ENCODE data around the gene OR2V2.
"Not testable (repeated sequence)": the region's sequence is repeated elsewhere in the genome, so short reads cannot be mapped to it uniquely, and the experiment has no call there.

Gene OR2V2

DNA sequence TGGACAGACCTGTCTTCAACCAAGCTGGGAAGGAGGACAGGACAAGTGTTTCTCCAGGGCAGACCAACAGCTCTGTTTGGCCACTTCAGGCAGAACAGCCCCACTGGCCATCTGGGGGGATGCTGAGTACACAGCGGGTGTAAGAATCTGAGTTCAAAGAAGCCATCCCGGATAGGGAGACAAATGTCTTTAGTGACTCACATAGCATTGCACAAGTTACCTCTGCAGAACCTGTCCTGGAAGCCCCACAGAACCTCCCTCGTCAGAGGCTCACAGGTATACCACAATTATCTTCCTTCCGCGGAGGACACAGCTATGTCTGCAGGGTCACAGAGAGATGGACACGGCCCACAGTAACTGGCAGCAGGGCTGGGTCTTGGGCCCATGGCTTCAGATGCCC is 2.0 kb downstream of the OR2V2 start:
- no peak for DNase-seq (ENCODE audit: insufficient read length, low spot score)
- no peak for TF ChIP-seq POLR2A (IDR thresholded peaks at IDR 0.05; ENCODE audit: low read depth, low read length)
- FAIRE-seq = no peak

GRCh38 chr5:181149806-181150733 is 2.7 kb downstream of the OR2V2 start:
- DNase-seq (ENCODE audit: insufficient read length, low spot score) = no peak
- TF ChIP-seq POLR2A (IDR thresholded peaks at IDR 0.05; ENCODE audit: low read depth, low read length) = no peak
- no peak for FAIRE-seq

- FAIRE-seq (no peak), DNase-seq (ENCODE audit: insufficient read length, low spot score) (no peak)
- TF ChIP-seq POLR2A (IDR thresholded peaks at IDR 0.05; ENCODE audit: low read depth, low read length) = no peak
These were observed 3.8 kb downstream of the OR2V2 start for GRCh38 chr5:181151146-181151545.

DNA sequence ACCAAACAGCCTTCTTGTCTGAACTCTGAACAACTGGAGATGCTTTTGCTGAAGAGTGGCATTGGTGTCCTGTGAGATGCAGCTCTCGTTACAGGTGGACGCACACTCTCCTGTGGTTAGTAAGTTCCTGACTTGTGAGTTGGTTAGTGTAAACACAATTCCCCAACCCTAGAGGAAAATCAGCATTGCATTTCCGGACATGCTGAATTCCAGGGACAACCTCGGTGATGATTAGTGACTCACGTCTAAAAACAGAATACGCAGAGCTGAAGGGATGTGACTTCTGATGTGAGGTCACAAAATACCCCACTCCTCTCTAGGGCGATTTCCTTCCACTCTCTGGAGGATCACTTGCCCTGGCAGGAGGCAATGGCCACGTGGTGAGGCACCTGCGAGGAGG is 5.0 kb downstream of the OR2V2 start:
- peak; percentile 61 for DNase-seq (ENCODE audit: insufficient read length, low spot score)
- no peak for TF ChIP-seq POLR2A (IDR thresholded peaks at IDR 0.05; ENCODE audit: low read depth, low read length)

DNA sequence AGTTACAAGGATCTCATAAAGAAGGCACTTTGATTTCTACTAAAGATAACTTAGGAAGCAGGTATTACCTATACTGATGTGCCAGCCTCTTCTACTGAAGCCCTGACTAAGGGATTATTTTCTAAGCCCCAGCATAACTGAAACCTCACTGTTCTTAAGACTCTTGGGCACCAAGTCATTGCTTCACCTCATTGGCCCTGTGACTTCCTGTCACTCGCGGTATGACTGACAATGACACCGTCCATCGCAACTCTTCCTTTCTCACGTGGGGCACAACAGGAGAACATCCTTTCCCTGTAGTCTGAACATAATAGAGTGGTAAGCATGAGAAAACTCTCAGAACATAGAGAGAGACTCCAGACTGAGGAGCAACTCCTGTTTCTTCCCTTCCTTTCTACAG is 6.4 kb downstream of the OR2V2 start:
- FAIRE-seq (no peak), DNase-seq (ENCODE audit: insufficient read length, low spot score) (no peak)
- no peak for TF ChIP-seq POLR2A (IDR thresholded peaks at IDR 0.05; ENCODE audit: low read depth, low read length)

More for the DNA sequence above, 5.0 kb downstream of the OR2V2 start:
- no peak for FAIRE-seq

GRCh38 chr5:181156758-181157157 is 9.4 kb downstream of the OR2V2 start:
- TF ChIP-seq POLR2A (IDR thresholded peaks at IDR 0.05; ENCODE audit: low read depth, low read length) = no peak
- no peak for DNase-seq (ENCODE audit: insufficient read length, low spot score)
- FAIRE-seq = no peak

- TF ChIP-seq POLR2A (IDR thresholded peaks at IDR 0.05; ENCODE audit: low read depth, low read length) = no peak
- FAIRE-seq (no peak), DNase-seq (ENCODE audit: insufficient read length, low spot score) (no peak)
These were observed 11.5 kb downstream of the OR2V2 start for GRCh38 chr5:181158869-181159268.

DNA sequence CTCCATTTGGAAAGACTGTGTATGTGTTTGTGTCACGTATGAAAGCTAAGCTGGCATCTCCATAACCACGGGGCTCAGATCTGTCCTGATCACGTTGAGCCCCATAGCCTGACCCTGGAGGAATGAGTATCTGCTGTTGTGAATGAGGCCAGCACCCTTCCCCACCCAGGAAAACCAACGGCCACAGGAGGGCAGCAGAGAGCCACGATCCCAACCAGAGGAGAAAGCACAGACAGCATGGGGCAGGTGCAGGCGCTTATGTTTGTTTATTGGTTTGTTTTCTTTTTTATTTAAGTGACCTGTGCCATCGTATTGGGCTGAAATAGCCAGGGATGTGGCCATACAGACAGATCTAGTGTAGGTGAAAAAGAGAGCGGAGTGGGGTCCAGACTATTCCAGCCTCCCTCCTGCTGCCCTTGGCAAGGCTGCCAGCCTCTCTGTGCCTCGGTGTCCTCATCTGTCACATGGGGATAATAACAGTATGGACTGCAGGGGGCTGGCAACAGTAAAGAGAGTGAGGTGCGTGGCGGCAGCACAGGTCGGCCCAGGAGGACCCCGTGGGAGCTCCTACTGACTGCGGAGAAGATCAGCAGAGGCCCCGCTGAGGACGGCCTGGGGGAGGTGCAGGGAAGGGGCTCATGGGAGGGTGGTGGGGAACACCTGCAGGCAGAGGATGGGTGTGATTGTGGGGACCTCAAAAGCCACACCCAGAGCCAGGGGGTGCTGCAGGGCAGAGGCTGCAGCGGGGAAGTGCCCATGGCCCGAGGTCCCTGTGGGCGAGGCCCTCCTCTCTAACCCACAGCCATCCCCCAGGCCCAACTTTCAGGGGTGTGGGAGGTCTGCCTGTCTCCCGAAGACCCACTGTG is 12.1 kb downstream of the OR2V2 start:
- FAIRE-seq (no peak), DNase-seq (ENCODE audit: insufficient read length, low spot score) (peak; percentile 74)
- TF ChIP-seq POLR2A (IDR thresholded peaks at IDR 0.05; ENCODE audit: low read depth, low read length) = no peak

- DNase-seq (ENCODE audit: insufficient read length, low spot score) (no peak), FAIRE-seq (no peak)
- TF ChIP-seq POLR2A (IDR thresholded peaks at IDR 0.05; ENCODE audit: low read depth, low read length) = no peak
These were observed 12.9 kb downstream of the OR2V2 start for GRCh38 chr5:181160152-181160754.

DNA sequence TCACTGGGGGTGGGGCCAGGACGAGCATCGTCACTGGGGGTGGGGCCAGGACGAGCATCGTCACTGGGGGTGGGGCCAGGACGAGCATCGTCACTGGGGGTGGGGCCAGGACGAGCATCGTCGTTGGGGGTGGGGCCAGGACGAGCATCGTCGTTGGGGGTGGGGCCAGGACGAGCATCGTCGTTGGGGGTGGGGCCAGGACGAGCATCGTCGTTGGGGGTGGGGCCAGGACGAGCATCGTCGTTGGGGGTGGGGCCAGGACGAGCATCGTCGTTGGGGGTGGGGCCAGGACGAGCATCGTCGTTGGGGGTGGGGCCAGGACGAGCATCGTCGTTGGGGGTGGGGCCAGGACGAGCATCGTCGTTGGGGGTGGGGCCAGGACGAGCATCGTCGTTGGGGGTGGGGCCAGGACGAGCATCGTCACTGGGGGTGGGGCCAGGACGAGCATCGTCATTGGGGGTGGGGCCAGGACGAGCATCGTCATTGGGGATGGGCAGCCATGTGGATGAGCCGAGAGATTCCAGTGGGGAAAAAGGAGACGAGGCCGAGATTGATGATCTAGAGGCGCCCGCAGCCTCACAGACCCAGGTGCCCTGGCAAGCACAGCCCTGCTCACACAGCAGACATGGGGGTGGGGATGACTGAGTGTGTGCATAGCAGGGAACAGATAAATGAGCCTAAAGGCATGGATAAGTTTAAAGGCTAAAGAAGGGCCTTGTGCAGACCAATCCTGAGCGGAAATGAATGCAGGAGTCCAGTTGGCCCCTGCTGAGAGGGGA is 13.6 kb downstream of the OR2V2 start:
- peak; percentile 69 for DNase-seq (ENCODE audit: insufficient read length, low spot score)
- FAIRE-seq = not testable (repeated sequence)

GRCh38 chr5:181161534-181162175 is 14.3 kb downstream of the OR2V2 start:
- no peak for DNase-seq (ENCODE audit: insufficient read length, low spot score)
- FAIRE-seq = no peak
- TF ChIP-seq POLR2A (IDR thresholded peaks at IDR 0.05; ENCODE audit: low read depth, low read length) = no peak

DNA sequence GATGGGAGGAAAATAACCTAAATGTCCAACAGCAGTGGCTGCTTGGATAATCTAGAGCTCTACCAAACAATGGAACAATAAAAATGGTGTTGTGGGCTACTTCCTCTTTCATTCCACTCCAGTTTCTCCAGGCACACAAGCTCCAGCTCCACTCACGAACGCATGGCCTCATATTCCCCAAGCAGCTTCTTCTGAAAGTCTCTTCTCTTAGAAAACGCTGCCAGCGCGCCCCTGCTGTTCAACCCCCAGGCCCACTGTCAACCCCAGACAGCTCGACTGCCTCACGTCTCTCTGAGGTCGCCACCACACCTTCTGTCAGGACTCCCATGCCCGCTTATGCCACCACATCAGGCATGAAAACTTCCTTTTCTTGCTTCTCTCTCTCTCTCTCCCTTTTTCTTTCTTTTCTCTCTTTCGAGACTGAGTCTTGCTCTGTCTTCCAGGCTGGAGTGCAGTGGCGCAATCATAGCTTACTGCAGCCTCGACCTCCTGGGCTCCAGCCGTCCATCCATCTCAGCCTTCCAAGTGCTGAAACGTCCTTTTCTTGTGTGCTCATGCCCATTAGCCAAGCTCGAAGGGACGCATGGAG is 16.2 kb downstream of the OR2V2 start:
- no peak for TF ChIP-seq POLR2A (IDR thresholded peaks at IDR 0.05; ENCODE audit: low read depth, low read length)
- FAIRE-seq = no peak

More for the DNA sequence above, 16.2 kb downstream of the OR2V2 start:
- DNase-seq (ENCODE audit: insufficient read length, low spot score) = no peak
